Mammary epithelial cell (primary cell): Measurements from ENCODE around the gene ANGPT4.

ENCODE experiments used
- CTCF ChIP-seq, 2 donors: IDR thresholded peaks in 1 of 2; conservative IDR thresholded peaks in 1 of 2; 2 replicates each; pipeline ENCODE4 v1.5.1; 2011 to 2012; ENCODE audit warnings: inconsistent platforms in 2 of 2, low read length in 2 of 2, mild to moderate bottlenecking in 2 of 2, control low read depth in 1 of 2, low read depth in 1 of 2; ENCODE audit not compliant: insufficient read depth in 1 of 2; ENCODE audit errors: extremely low read depth in 1 of 2
- EZH2 ChIP-seq: IDR thresholded peaks from 2 replicates; pipeline ENCODE4 v1.6.1; 2012; ENCODE audit warnings: low read length, inconsistent platforms, borderline replicate concordance

DNA sequence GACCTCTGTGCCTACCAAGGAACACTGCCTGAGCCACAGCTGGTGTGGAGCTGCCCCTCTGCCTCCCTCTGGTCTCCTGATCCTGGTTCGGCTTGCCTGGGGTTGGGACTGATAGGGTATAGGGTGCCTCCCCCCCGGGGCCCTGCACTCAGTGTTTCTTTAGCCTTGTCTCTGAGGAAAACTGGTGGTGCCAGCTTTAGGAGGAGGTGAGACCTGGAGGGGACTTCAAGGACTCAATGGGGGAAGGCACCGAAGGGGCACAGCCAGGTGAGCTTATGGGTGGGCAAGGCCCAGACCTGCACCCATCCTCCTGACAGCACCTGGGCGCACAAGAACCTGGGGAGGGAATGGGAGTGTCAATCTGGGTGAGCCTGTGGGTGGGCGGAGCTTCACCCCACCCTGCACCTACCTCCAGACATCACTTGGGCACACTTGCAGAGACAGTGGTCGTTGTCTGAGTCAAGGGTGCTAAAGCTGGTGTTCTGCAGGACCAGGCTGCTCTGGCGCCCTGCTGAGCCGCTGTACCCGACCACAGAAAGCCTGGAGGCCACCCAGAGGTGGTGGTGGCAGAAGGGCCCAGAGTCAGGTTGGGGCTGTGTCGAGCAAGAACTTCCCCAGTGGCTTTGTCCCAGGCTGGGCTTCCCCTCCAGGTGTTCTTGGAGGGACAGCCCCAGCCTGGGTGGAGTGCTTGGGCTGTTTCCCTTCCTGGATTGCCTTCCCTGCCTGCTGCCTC, 42.1 kb downstream of the ANGPT4 start:
- no peak for TF ChIP-seq CTCF (conservative IDR thresholded peaks at IDR 0.05 in 1 of 2, IDR thresholded peaks at IDR 0.05 in 1 of 2; ENCODE audit: extremely low read depth in 1 of 2, insufficient read depth in 1 of 2, low read depth in 1 of 2, low read length in 2 of 2)
- TF ChIP-seq EZH2 = no peak
